ENCODE results near the gene SUPT5H. TPM values are rescaled to one million over a fixed set of nuclear protein-coding genes. Genes with fewer than 3 reads are reported as not detected.

Gene SUPT5H
- total and polyA plus RNA-seq, 2 of the 8 experiments (the other 6 are each of a cell fraction or from before 2014, with no cell fraction given), result 77.8 to 111 TPM

DNA sequence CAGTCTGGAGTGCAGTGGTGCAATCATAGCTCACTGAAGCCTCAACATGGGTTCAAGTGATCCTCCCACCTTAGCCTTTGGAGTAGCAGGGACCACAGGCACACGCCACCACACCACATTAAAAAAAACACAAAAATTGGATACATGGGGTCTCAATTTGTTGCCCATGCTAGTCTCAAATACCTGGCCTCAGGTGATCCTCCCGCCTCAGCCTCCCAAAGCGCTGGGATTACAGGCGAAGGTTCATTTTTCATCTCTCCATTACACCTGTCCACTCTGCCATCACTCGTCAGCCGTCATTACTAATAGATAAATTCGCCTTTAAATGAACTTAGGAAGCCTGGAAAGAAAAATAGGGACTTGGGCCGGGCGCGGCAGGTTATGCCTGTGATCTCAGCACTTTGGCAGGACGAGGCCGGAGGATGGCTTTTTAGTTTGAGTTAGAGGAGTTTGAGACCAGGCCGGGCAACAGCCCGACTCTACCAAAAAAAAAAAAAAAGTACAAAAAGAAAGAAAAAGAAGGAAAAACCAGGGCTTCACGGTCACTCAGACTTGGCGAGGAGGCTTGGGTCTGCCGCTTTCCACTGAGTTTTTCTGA, 685 bp upstream of the SUPT5H start:
- H3K4ac ChIP-seq (replicated peaks; ENCODE audit: insufficient read length, low read depth, low read length), result peak overlapping the region; percentile 59
- no peak overlapping the region for H3K14ac ChIP-seq (ENCODE audit: insufficient read length)
- peak overlapping the region; percentile 79 for H3K27ac ChIP-seq (ENCODE audit: low read depth, low read length)
- no peak overlapping the region for H2BK15ac ChIP-seq (ENCODE audit: low read length)
- DNase-seq (ENCODE audit: low read depth in 1 of 2, low spot score in 2 of 2), result no peak
- H4K20me1 ChIP-seq (replicated peaks in 1 of 2; ENCODE audit: control insufficient read depth in 1 of 2, insufficient read depth in 2 of 2, low read length in 2 of 2), result peaks cover 10 to 12% of the 10 kb centered on the region in 2 experiments
- 13% methylated on average over 17 of the region's 17 CpGs; no CpG with 5 or more reads in 1 of the 2 experiments for WGBS, 2 experiments (ENCODE audit: extremely low coverage in 1 of 2, insufficient coverage in 1 of 2, insufficient read length in 1 of 2, insufficient replicate concordance in 2 of 2, low coverage in 1 of 2, low lambda C conversion rate in 2 of 2, missing lambda C conversion rate in 1 of 2)
- peaks cover 6% of the 10 kb centered on the region; the same call in 1 of the 2 replicates for H3K23me2 ChIP-seq (ENCODE audit: low read depth, low read length)
- peak overlapping the region; percentile 36 for H3K56ac ChIP-seq (replicated peaks; ENCODE audit: insufficient read length, low read depth, low read length)
- H4K91ac ChIP-seq (replicated peaks; ENCODE audit: insufficient read length, low read length), result peak overlapping the region; percentile 29
- no peak overlapping the region for H2BK120ac ChIP-seq (replicated peaks; ENCODE audit: low read depth, low read length)
- H3K4me2 ChIP-seq (ENCODE audit: insufficient read depth in 1 of 2, low read depth in 2 of 2, low read length in 2 of 2), result peak overlapping the region; percentile 89 to 99
- peak overlapping the region; percentile 64 for H3K18ac ChIP-seq (ENCODE audit: extremely low read depth, low read length)
- FAIRE-seq, result no peak
- 0 out of 2 replicates have a peak overlapping the region, but pooled peaks have one; percentile 48 for H2BK5ac ChIP-seq (ENCODE audit: low read depth, low read length)
- H2BK12ac ChIP-seq (ENCODE audit: low read depth, low read length), result no peak overlapping the region; the same call in 1 of the 2 replicates
- ChIA-PET CTCF (ENCODE audit: partially characterized antibody) (interaction anchor here (2.2 kb wide), 1 partner anchor 9 kb away, joined by 5 read pairs; the partner anchor contains the start of gene RPS16), POLR2A (ENCODE audit: partially characterized antibody) (interaction anchor here (0.6 to 47.8 kb wide), 16 partner anchors 13 to 766 kb away, joined by 3 to 1154 read pairs (median 4); partner anchors contain the start of genes MED29, PAF1, PLEKHG2 and RPS16)
- H3K27me3 ChIP-seq (replicated peaks in 1 of 4; ENCODE audit: control insufficient read depth in 3 of 4, extremely low read depth in 1 of 4, insufficient read depth in 3 of 4, low read length in 3 of 4), result no peaks in the 10 kb centered on the region
- peak overlapping the region; percentile 80 to 94 (median 88) for H3K4me3 ChIP-seq (ENCODE audit: extremely low read depth in 1 of 4, insufficient read depth in 2 of 4, low read depth in 3 of 4, low read length in 4 of 4)
- H3K23ac ChIP-seq (ENCODE audit: insufficient read length), result no peak overlapping the region
- H2AFZ ChIP-seq (ENCODE audit: low read length), result no peak overlapping the region
- no peak overlapping the region for H2BK20ac ChIP-seq (ENCODE audit: low read length)
- H3K79me2 ChIP-seq (ENCODE audit: control insufficient read depth in 1 of 2, insufficient read depth in 2 of 2, low read length in 2 of 2), result peaks cover 15 to 46% of the 10 kb centered on the region in 2 experiments; a peak in 3 of 4 replicates
- H4K8ac ChIP-seq (ENCODE audit: extremely low read depth, insufficient read depth, low read length), result peak overlapping the region; percentile 85; the same call in 1 of the 2 replicates
- peak overlapping the region; percentile 85 to 94 (median 92) for H3K9ac ChIP-seq (replicated peaks in 1 of 4; ENCODE audit: extremely low read depth in 1 of 4, low read depth in 3 of 4, low read length in 3 of 4)
- no peaks in the 10 kb centered on the region for H3K9me3 ChIP-seq (ENCODE audit: insufficient read depth in 2 of 2, low read depth in 1 of 2, low read length in 1 of 2)
- peaks cover 0 to 3% (median under 1%) of the 10 kb centered on the region in 4 experiments; a peak in 3 of 7 replicates for H3K4me1 ChIP-seq (replicated peaks in 1 of 4; ENCODE audit: control insufficient read depth in 3 of 4, insufficient read depth in 4 of 4, low read length in 3 of 4)
- peaks cover 10% of the 10 kb centered on the region for H3K79me1 ChIP-seq (ENCODE audit: low read depth, low read length)
- peak overlapping the region; percentile 26; the same call in 1 of the 2 replicates for H2AK5ac ChIP-seq (ENCODE audit: low read depth, low read length)
- H3K36me3 ChIP-seq (ENCODE audit: control insufficient read depth in 2 of 4, insufficient read depth in 4 of 4, low read length in 3 of 4), result peaks cover 0 to 9% (median 0%) of the 10 kb centered on the region in 4 experiments; a peak in 2 of 8 replicates
- peak overlapping the region; percentile 57 for H4K5ac ChIP-seq (ENCODE audit: insufficient read length, low read depth, low read length)
- TF ChIP-seq, protein P1, sequence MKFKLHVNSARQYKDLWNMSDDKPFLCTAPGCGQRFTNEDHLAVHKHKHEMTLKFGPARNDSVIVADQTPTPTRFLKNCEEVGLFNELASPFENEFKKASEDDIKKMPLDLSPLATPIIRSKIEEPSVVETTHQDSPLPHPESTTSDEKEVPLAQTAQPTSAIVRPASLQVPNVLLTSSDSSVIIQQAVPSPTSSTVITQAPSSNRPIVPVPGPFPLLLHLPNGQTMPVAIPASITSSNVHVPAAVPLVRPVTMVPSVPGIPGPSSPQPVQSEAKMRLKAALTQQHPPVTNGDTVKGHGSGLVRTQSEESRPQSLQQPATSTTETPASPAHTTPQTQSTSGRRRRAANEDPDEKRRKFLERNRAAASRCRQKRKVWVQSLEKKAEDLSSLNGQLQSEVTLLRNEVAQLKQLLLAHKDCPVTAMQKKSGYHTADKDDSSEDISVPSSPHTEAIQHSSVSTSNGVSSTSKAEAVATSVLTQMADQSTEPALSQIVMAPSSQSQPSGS (IDR thresholded peaks at IDR 0.05; ENCODE audit: low read length), result no peak
- TF ChIP-seq RNF2 (IDR thresholded peaks at IDR 0.05; ENCODE audit: borderline replicate concordance, low read depth, low read length, missing control alignments, poor library complexity, severe bottlenecking), result no peak
- TF ChIP-seq SP2 (IDR thresholded peaks at IDR 0.05; ENCODE audit: low read length), result no peak
- no peak for TF ChIP-seq ATF3 (IDR thresholded peaks at IDR 0.05; ENCODE audit: insufficient read depth, low read depth, low read length)
- TF ChIP-seq RFX5 (IDR thresholded peaks at IDR 0.05; ENCODE audit: borderline replicate concordance, low read depth, low read length), result no peak
- TF ChIP-seq, protein P2, sequence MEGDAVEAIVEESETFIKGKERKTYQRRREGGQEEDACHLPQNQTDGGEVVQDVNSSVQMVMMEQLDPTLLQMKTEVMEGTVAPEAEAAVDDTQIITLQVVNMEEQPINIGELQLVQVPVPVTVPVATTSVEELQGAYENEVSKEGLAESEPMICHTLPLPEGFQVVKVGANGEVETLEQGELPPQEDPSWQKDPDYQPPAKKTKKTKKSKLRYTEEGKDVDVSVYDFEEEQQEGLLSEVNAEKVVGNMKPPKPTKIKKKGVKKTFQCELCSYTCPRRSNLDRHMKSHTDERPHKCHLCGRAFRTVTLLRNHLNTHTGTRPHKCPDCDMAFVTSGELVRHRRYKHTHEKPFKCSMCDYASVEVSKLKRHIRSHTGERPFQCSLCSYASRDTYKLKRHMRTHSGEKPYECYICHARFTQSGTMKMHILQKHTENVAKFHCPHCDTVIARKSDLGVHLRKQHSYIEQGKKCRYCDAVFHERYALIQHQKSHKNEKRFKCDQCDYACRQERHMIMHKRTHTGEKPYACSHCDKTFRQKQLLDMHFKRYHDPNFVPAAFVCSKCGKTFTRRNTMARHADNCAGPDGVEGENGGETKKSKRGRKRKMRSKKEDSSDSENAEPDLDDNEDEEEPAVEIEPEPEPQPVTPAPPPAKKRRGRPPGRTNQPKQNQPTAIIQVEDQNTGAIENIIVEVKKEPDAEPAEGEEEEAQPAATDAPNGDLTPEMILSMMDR (IDR thresholded peaks at IDR 0.05; ENCODE audit: control extremely low read depth in 1 of 3, insufficient read depth in 1 of 3, low read depth in 1 of 3, low read length in 3 of 3), result no peak

Data from H1 (cell line).